D721Med (cell line): ENCODE measurements around the gene HIVEP3.

Experiments used
- DNase-seq: peaks from one replicate; pipeline ENCODE4 v3.0.0; 2011; ENCODE audit warnings: low spot score; ENCODE audit not compliant: insufficient read length
- FAIRE-seq: peaks from 2 replicates; lab custom pipeline; 2011; peaks lifted over from hg19 to GRCh38; lab: Jason Lieb, UNC
- TF ChIP-seq, protein P1 (sequence below): IDR thresholded peaks from 2 replicates; pipeline ENCODE4 v1.5.1; 2012; ENCODE audit warnings: mild to moderate bottlenecking, control low read depth; ENCODE audit not compliant: insufficient read depth; ENCODE audit errors: missing control alignments

HIVEP3 gene

DNA sequence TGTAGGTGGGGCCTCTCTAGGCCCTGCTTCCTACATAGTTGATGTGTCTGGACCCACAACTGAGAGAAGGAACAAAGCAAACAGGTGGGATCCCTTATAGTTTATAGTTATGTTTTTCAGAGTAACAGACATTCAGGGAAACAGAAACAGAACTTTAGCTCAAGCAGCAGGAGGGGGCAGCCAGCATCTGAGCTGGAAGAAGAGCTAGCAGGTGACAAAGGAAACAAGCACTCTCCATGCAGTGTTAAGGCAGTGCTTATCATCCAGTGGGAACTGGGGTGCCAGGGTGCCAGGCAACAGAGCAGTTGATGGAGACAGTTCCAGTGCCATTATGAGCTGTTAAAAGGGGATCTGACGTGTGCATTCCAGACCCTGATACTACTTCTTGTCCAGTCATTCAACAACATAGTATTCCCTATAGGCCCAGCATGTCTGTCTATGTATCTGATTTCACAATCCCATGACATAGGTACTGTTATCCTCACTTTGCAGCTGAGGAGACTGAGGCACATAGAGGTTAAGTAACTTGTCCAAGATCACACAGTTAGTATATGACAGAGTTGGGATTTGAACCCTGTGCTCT is 13.5 kb downstream of the HIVEP3 start:
- TF ChIP-seq, protein P1, sequence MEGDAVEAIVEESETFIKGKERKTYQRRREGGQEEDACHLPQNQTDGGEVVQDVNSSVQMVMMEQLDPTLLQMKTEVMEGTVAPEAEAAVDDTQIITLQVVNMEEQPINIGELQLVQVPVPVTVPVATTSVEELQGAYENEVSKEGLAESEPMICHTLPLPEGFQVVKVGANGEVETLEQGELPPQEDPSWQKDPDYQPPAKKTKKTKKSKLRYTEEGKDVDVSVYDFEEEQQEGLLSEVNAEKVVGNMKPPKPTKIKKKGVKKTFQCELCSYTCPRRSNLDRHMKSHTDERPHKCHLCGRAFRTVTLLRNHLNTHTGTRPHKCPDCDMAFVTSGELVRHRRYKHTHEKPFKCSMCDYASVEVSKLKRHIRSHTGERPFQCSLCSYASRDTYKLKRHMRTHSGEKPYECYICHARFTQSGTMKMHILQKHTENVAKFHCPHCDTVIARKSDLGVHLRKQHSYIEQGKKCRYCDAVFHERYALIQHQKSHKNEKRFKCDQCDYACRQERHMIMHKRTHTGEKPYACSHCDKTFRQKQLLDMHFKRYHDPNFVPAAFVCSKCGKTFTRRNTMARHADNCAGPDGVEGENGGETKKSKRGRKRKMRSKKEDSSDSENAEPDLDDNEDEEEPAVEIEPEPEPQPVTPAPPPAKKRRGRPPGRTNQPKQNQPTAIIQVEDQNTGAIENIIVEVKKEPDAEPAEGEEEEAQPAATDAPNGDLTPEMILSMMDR: no peak
- no peak for FAIRE-seq
- no peak for DNase-seq

DNA sequence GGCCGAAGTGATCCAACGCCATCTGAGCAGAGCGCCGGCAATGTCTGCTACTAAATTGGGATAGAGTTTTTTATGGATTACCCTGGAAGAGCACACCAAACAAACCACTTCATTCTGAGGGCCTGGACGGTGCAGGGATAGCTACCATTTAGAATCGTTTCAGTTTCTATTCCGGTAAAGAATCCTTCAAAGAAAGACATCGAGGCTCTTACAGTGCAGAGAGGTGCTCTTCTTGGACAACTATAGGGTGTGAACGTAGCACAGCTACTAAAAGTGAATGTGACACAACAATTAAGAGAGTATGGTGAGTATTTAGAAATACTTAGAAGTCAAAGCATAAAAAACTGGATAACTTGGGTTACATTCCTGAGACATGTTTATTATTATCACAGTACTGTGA is 16.1 kb downstream of the HIVEP3 start:
- no peak for FAIRE-seq
- TF ChIP-seq, protein P1: no peak
- DNase-seq: no peak

DNA sequence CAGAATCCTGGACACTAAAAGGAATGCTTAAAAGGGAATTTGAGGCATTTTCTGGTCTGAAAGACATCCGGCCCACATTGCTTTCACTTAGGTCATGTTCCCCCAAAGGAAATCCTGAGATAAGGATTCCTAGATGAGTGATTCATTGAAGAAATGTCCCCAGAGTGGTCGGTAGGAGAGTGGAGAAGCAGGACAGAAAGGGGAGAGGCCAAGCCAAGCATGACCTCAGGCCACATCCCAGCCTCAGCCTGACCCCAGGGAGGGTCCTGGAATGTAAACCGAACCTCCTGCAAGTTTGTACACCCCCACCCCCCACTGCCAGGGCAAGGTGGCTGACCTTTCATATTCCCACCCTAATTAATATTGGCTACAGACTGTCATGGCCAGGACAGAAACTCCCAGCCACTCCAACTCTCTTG is 16.6 kb downstream of the HIVEP3 start:
- no peak for FAIRE-seq
- TF ChIP-seq, protein P1: no peak
- DNase-seq: no peak

DNA sequence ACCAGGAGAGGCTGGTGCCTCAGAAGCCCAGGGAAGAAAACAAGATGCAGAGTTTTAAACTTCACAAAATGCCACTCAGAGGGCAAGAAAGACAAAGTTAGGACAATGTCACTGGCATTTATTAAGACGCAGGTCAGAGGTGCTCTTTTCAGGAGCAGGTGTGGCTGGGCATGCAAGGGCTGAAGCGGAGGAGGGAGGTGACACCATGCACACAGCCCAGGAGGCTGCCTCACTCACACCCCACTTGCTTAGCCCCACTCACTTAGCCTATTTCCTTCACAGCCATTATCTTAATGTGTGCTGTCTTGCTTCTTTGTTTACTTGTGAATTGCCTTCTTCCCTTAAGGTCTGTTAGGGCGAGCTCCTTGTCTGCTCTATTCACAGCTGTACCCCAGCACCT is 17.2 kb downstream of the HIVEP3 start:
- FAIRE-seq: no peak
- no peak for DNase-seq
- TF ChIP-seq, protein P1: no peak

DNA sequence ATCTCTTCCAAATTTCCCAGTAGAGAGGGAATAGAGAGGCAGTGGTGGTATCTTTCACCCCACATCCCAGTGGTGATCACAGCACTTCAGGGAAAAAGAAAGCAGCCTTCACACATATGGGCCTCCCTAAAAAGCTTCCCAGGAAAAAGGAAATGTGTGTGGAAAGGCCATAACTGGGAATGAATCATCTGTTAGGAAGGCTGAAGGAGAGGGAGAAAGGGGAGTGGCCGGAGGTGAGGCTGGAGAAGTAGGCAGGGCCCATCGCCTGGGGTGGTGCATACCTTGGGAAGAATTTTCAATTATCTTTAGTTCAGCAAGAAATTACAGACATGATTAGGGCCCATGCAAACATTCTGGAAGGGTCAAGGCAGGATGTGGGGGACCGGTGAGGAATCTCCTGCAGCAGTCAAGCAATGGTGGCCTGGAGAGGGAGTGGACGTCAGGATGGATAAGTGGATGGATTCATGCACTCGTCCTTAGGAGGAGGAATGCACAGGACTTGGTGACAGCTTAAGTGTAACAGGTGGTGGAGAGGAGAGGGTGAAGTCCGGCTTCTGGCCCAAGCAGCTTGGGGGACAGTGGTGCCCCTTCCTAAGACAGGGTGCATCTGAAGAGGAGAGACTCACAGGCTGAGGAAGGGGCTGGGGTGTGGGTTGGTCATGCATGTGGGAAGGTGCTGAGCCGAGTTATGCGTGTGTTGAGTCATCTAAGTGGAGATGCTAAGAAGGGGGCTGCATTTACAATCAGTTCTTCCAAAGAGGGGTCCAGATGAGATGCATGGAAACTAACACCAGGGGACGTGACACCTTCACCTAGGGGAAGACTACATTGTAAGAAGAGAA is 17.9 kb downstream of the HIVEP3 start:
- FAIRE-seq (no peak), DNase-seq (no peak)
- TF ChIP-seq, protein P1: no peak

DNA sequence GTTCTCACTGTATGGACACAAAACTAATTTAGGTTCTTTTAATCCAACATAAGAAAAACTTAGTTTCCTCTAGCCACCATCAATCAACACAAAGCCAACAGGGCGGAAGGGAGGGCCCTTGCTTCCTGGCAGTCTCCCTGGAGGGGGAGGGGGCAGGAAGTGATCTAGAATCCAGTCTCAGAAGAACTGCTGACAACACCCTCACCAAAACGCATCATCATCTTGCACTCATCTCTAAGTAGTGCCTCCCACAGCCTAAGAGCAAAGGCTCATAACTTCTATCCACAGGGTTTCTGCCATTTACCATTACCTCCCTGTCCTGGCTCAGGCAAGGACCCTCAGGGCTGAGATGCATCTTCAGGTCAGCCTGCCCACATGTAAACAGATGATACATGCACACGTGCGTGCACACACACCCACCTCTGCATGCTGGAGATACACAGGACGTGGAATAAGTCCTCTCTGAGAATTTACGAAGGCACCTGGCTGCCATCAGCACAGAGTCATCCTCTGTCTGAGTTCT is 20.5 kb downstream of the HIVEP3 start:
- TF ChIP-seq, protein P1: no peak
- DNase-seq (no peak), FAIRE-seq (no peak)
